HUES48 (cell line): ENCODE results near the gene COL4A2.
"Not testable (repeated sequence)": the region's sequence is repeated elsewhere in the genome, so short reads cannot be mapped to it uniquely, and the experiment has no call there.

ENCODE experiments used
- H3K27ac ChIP-seq: one replicate; pipeline ENCODE4 v1.7.0; 2013; ENCODE audit warnings: low read depth, low read length, inconsistent platforms
- H3K27me3 ChIP-seq: 2 replicates; pipeline ENCODE4 v1.6.1; 2013; ENCODE audit warnings: mild to moderate bottlenecking, low read length; ENCODE audit not compliant: control insufficient read depth, insufficient read depth
- H3K36me3 ChIP-seq: 2 replicates; pipeline ENCODE4 v1.6.1; 2013; ENCODE audit warnings: low read length; ENCODE audit not compliant: control insufficient read depth, insufficient read depth
- H3K4me1 ChIP-seq: 2 replicates; pipeline ENCODE4 v1.6.1; 2013; ENCODE audit warnings: mild to moderate bottlenecking, low read length; ENCODE audit not compliant: control insufficient read depth, insufficient read depth
- H3K4me3 ChIP-seq: 2 replicates; pipeline ENCODE4 v1.5.1; 2013; ENCODE audit warnings: mild to moderate bottlenecking, low read depth, low read length
- H3K9ac ChIP-seq: 2 replicates; pipeline ENCODE4 v1.6.1; 2013; ENCODE audit warnings: mild to moderate bottlenecking, low read depth, low read length, moderate library complexity
- H3K9me3 ChIP-seq: 2 replicates; pipeline ENCODE4 v1.6.1; 2013; ENCODE audit warnings: low read length; ENCODE audit not compliant: control insufficient read depth, insufficient read depth

Gene COL4A2

DNA sequence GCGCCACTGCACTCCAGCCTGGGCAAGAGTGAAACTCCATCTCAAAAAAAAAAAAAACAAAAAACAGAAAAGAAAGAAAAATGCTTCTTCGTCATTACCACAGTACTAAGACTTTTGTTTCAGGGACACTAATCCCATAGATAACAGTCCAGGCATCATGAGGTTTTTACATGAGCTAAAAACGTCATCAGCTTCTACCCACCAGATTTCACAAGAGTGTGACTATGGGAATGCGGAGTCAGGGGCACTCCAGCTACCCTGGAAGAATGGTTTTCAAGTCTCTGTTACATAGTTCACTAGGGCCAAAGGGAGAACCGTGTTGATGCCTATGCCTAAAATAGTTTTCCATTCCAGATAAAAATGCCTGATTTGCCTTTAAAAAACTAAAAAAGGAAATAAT lies 221.3 kb downstream of the COL4A2 start:
- Histone ChIP-seq H3K9me3 (no peaks in the 10 kb centered on the region), H3K4me1 (peaks cover 23% of the 10 kb centered on the region), H3K27ac (no peak overlapping the region), H3K27me3 (no peaks in the 10 kb centered on the region), H3K9ac (no peak overlapping the region), H3K4me3 (no peak overlapping the region), H3K36me3 (no peaks in the 10 kb centered on the region)

DNA sequence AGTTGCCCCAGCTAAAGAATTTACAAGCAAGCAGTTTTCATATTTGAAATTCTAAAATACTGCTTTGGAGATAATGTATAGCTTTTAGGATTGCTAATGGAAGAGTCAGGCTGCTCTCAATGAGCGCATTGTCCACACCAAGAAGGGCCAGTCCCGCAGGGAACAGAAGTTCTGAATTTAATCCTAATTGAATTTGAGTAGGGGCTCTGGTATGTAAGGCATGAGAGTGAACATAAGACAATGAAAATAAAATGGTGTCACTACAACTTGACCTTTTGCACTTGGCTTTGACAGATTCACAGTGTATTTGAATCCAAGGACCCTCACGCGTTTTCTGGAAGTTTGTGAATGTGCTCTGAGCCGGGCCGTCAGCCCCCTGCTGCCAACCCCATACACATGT lies 221.8 kb downstream of the COL4A2 start:
- Histone ChIP-seq H3K36me3 (no peaks in the 10 kb centered on the region), H3K27ac (no peak overlapping the region), H3K9me3 (no peaks in the 10 kb centered on the region), H3K9ac (no peak overlapping the region), H3K4me3 (no peak overlapping the region), H3K4me1 (peaks cover 23% of the 10 kb centered on the region), H3K27me3 (no peaks in the 10 kb centered on the region)

GRCh38 chr13:110529522-110530311 lies 222.6 kb downstream of the COL4A2 start:
- no peak overlapping the region for H3K9ac ChIP-seq
- no peaks in the 10 kb centered on the region for H3K36me3 ChIP-seq
- H3K27ac ChIP-seq, result no peak overlapping the region
- no peaks in the 10 kb centered on the region for H3K27me3 ChIP-seq
- peaks cover 23% of the 10 kb centered on the region for H3K4me1 ChIP-seq
- no peaks in the 10 kb centered on the region for H3K9me3 ChIP-seq
- H3K4me3 ChIP-seq, result no peak overlapping the region

DNA sequence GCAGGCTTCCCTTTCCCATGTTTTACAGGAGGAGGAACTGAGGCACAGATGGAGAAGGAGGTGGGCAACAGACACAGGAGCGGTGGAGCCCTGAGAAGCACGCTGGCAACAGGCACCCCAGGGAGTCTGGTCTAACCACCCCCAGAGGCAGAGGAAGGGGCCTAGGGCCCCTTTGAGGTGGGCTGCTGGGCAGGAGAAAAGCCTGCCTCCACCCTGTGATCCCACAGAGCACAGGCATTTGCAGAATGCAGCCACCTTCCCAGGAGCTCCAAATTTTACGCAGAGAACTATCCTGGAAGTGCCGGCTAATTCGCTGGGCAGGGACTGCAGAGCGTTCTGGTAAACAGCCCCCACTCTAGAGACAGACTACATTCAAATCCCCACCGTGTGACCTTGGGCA lies 224.0 kb downstream of the COL4A2 start:
- Histone ChIP-seq H3K27ac (no peak overlapping the region), H3K27me3 (no peaks in the 10 kb centered on the region), H3K4me3 (no peak overlapping the region), H3K9ac (no peak overlapping the region), H3K9me3 (no peaks in the 10 kb centered on the region), H3K36me3 (no peaks in the 10 kb centered on the region), H3K4me1 (peaks cover 23% of the 10 kb centered on the region)

GRCh38 chr13:110531671-110532083 lies 224.6 kb downstream of the COL4A2 start:
- Histone ChIP-seq H3K27me3 (no peaks in the 10 kb centered on the region), H3K4me3 (no peak overlapping the region), H3K9ac (no peak overlapping the region), H3K36me3 (no peaks in the 10 kb centered on the region), H3K4me1 (peaks cover 23% of the 10 kb centered on the region), H3K27ac (no peak overlapping the region), H3K9me3 (no peaks in the 10 kb centered on the region)

GRCh38 chr13:110532258-110532657 lies 225.2 kb downstream of the COL4A2 start:
- not testable (repeated sequence) for H3K4me3 ChIP-seq, H3K9me3 ChIP-seq, H3K9ac ChIP-seq, H3K27ac ChIP-seq, H3K27me3 ChIP-seq, H3K36me3 ChIP-seq
- peaks cover 22% of the 10 kb centered on the region for H3K4me1 ChIP-seq

DNA sequence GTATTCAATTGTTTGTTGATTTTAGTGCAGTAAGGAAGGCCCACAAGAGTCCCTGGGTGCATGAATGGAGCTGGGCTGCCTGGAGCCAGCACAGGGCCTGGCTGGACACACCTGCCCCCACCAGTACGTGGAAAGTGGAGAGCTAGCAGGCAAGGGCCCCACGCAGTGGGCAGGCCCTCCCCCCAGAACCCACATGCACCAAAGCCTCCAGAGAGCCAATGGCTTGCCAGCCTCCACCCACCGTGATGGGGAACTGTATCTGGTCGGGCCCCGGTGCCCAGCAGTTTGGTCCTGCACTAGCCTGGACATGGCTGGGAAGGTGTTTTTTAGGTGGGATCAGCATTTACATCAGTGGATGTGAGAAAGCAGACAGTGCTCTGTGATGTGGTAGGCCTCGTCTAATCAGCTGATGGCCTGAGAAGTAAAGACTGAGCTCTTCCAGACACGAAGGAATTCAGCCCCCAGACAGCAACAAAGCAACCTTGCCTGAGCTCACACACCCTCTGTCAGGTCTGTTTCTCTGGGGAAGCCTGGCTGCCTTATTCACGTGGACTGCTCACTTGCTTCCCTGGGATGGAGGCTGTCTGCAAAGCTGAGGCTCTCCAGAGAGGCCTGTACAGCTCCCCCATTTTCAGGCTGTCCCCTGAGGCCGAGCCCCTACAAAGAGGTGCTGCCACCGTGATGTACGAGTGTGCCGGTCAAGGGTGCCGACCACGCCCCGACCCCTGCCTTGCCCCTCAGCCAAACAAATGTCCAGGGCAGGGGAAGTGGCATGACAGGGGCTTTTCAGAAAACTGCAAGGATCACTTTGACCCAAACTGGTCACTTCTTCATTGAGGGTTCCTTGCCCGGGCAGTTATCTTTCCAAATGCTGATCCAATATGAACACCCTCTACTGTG lies 226.9 kb downstream of the COL4A2 start:
- Histone ChIP-seq H3K9me3 (no peaks in the 10 kb centered on the region), H3K36me3 (no peaks in the 10 kb centered on the region), H3K27ac (no peak overlapping the region), H3K4me3 (no peak overlapping the region), H3K27me3 (no peaks in the 10 kb centered on the region), H3K4me1 (peaks cover 13% of the 10 kb centered on the region), H3K9ac (no peak overlapping the region)

- Histone ChIP-seq H3K27me3 (no peaks in the 10 kb centered on the region), H3K4me3 (no peak overlapping the region), H3K36me3 (no peaks in the 10 kb centered on the region), H3K9me3 (no peaks in the 10 kb centered on the region), H3K27ac (no peak overlapping the region), H3K9ac (no peak overlapping the region), H3K4me1 (peaks cover 12% of the 10 kb centered on the region)
Observed at GRCh38 chr13:110535526-110535925, 228.4 kb downstream of the COL4A2 start.

- H3K27me3 ChIP-seq, result no peaks in the 10 kb centered on the region
- no peak overlapping the region for H3K27ac ChIP-seq
- no peaks in the 10 kb centered on the region for H3K36me3 ChIP-seq
- no peak overlapping the region for H3K9ac ChIP-seq
- H3K4me1 ChIP-seq, result peaks cover 8% of the 10 kb centered on the region
- H3K4me3 ChIP-seq, result no peak overlapping the region
- H3K9me3 ChIP-seq, result no peaks in the 10 kb centered on the region
Observed at GRCh38 chr13:110536006-110536693, 229.1 kb downstream of the COL4A2 start.

- H3K4me3 ChIP-seq, result no peak overlapping the region
- H3K36me3 ChIP-seq, result no peaks in the 10 kb centered on the region
- H3K9me3 ChIP-seq, result no peaks in the 10 kb centered on the region
- no peaks in the 10 kb centered on the region for H3K27me3 ChIP-seq
- no peaks in the 10 kb centered on the region for H3K4me1 ChIP-seq
- H3K27ac ChIP-seq, result no peak overlapping the region
- H3K9ac ChIP-seq, result no peak overlapping the region
Observed at GRCh38 chr13:110538632-110539031, 231.5 kb downstream of the COL4A2 start.
